ENCODE data around the gene SMARCA4. TPM values are rescaled to one million over a fixed set of nuclear protein-coding genes. Genes with fewer than 3 reads are reported as not detected.

SMARCA4 gene
- total RNA-seq, 1 experiment from 2014 or later, result 261 TPM

- H2AK5ac ChIP-seq (ENCODE audit: insufficient read length, low read length), result no peak overlapping the region
- no peak overlapping the region for H3K18ac ChIP-seq (ENCODE audit: insufficient read length, low read depth, low read length)
- H3K4ac ChIP-seq (ENCODE audit: low read depth, low read length), result no peak overlapping the region
- Mint-ChIP-seq H3K36me3 (ENCODE audit: insufficient read depth in 1 of 3, low read depth in 3 of 3) (peaks cover 43 to 80% (median 65%) of the 10 kb centered on the region in 3 experiments), H3K9me3 (no peaks in the 10 kb centered on the region), H3K4me1 (no peaks in the 10 kb centered on the region), H3K4me3 (no peak overlapping the region), H3K27me3 (ENCODE audit: low read depth) (no peaks in the 10 kb centered on the region), H3K27ac (peak overlapping the region in 1 of 3 experiments; percentile 87; a peak in 2 of 7 replicates)
- no peak overlapping the region for H3K4me2 ChIP-seq (ENCODE audit: insufficient read depth, insufficient read length, low read length)
- H2BK20ac ChIP-seq (ENCODE audit: low read depth, low read length, poor library complexity, severe bottlenecking), result no peak overlapping the region
- no peak overlapping the region for H3T11ph ChIP-seq (ENCODE audit: low read length)
- H2BK120ac ChIP-seq (ENCODE audit: low read depth, low read length, poor library complexity, severe bottlenecking), result no peak overlapping the region
- H3K9me3 ChIP-seq (ENCODE audit: control insufficient read depth, low read depth, low read length), result no peaks in the 10 kb centered on the region
- H3K4me1 ChIP-seq (ENCODE audit: insufficient read depth, low read length), result no peaks in the 10 kb centered on the region
- H3K9ac ChIP-seq (ENCODE audit: extremely low read depth, insufficient read length, low read length), result no peak overlapping the region
- H4K91ac ChIP-seq (ENCODE audit: insufficient read length, low read depth, low read length), result no peak overlapping the region
- no peak overlapping the region for H3K23ac ChIP-seq (ENCODE audit: insufficient read length, low read depth, low read length)
- H3K79me1 ChIP-seq (ENCODE audit: insufficient read depth, low read depth, low read length, poor library complexity, severe bottlenecking), result no peaks in the 10 kb centered on the region
- no peaks in the 10 kb centered on the region for H4K20me1 ChIP-seq (ENCODE audit: control insufficient read depth, insufficient read depth, insufficient read length)
- H3K14ac ChIP-seq (ENCODE audit: insufficient read depth, low read length), result no peak overlapping the region
- DNase-seq, result no peak
- H3K79me2 ChIP-seq (ENCODE audit: insufficient read depth, low read length), result no peaks in the 10 kb centered on the region
- no peak overlapping the region for H3K27ac ChIP-seq (ENCODE audit: insufficient read length, low read depth, low read length)
- no peak overlapping the region for H3K56ac ChIP-seq (ENCODE audit: insufficient read length, low read depth, low read length)
- H4K5ac ChIP-seq (ENCODE audit: insufficient read length, low read depth, low read length), result no peak overlapping the region
- no peak for TF ChIP-seq CTCF (conservative IDR thresholded peaks at IDR 0.05)
- H3K23me2 ChIP-seq (ENCODE audit: insufficient read length, low read depth, low read length, poor library complexity, severe bottlenecking), result no peaks in the 10 kb centered on the region
- H2BK5ac ChIP-seq (ENCODE audit: insufficient read length, low read length), result no peak overlapping the region
- no peak overlapping the region for H2BK12ac ChIP-seq (ENCODE audit: insufficient read length, low read depth, low read length)
- H4K8ac ChIP-seq (replicated peaks; ENCODE audit: insufficient read length, low read depth, low read length), result no peak overlapping the region
- no CpG with 5 or more reads among the region's 6 CpGs for WGBS (ENCODE audit: extremely low coverage, insufficient read length, low lambda C conversion rate)
- H3K27me3 ChIP-seq (ENCODE audit: insufficient read depth, low read length), result no peaks in the 10 kb centered on the region
- H2AFZ ChIP-seq (ENCODE audit: low read length), result no peak overlapping the region
- no peak overlapping the region for H2BK15ac ChIP-seq (ENCODE audit: low read depth, low read length)
Observed at GRCh38 chr19:10998045-10998533, 37.3 kb downstream of the SMARCA4 start.
